Measurements from ENCODE around the gene DHRS4.
"Not testable (repeated sequence)": the region's sequence is repeated elsewhere in the genome, so short reads cannot be mapped to it uniquely, and the experiment has no call there.

DHRS4 gene

GRCh38 chr14:23939607-23940326 lies 13.8 kb upstream of the DHRS4 start:
- DNase-seq (ENCODE audit: insufficient read length, low spot score) (no peak), FAIRE-seq (no peak)

GRCh38 chr14:23941230-23941629 lies 12.3 kb upstream of the DHRS4 start:
- DNase-seq (ENCODE audit: insufficient read length, low spot score) (no peak), FAIRE-seq (no peak)

GRCh38 chr14:23941669-23942068 lies 11.9 kb upstream of the DHRS4 start:
- FAIRE-seq (no peak), DNase-seq (ENCODE audit: insufficient read length, low spot score) (no peak)

GRCh38 chr14:23942587-23942986 lies 11.0 kb upstream of the DHRS4 start:
- DNase-seq (ENCODE audit: insufficient read length, low spot score) (no peak), FAIRE-seq (no peak)

- FAIRE-seq; DNase-seq (ENCODE audit: insufficient read length, low spot score): not testable (repeated sequence)
Observed at GRCh38 chr14:23949069-23949468, 4.5 kb upstream of the DHRS4 start.

GRCh38 chr14:23950411-23951135 lies 3.0 kb upstream of the DHRS4 start:
- FAIRE-seq (no peak), DNase-seq (ENCODE audit: insufficient read length, low spot score) (no peak)

GRCh38 chr14:23951136-23951466 lies 2.5 kb upstream of the DHRS4 start:
- DNase-seq (ENCODE audit: insufficient read length, low spot score); FAIRE-seq: not testable (repeated sequence)

GRCh38 chr14:23951590-23952201 lies 1.9 kb upstream of the DHRS4 start:
- FAIRE-seq (no peak), DNase-seq (ENCODE audit: insufficient read length, low spot score) (no peak)

GRCh38 chr14:23953116-23953463 lies 480 bp upstream of the DHRS4 start:
- not testable (repeated sequence) for DNase-seq (ENCODE audit: insufficient read length, low spot score); FAIRE-seq

- not testable (repeated sequence) for DNase-seq (ENCODE audit: insufficient read length, low spot score); FAIRE-seq
Observed at GRCh38 chr14:23954279-23954614, 677 bp downstream of the DHRS4 start.

- FAIRE-seq: not testable (repeated sequence)
Observed at GRCh38 chr14:23954965-23955364, 1.4 kb downstream of the DHRS4 start.

GRCh38 chr14:23955811-23956210 lies 2.2 kb downstream of the DHRS4 start:
- not testable (repeated sequence) for FAIRE-seq

More at GRCh38 chr14:23954965-23955364, 1.4 kb downstream of the DHRS4 start:
- not testable (repeated sequence) for DNase-seq (ENCODE audit: insufficient read length, low spot score)

GRCh38 chr14:23957913-23958569 lies 4.5 kb downstream of the DHRS4 start:
- FAIRE-seq; DNase-seq (ENCODE audit: insufficient read length, low spot score): not testable (repeated sequence)

More at GRCh38 chr14:23955811-23956210, 2.2 kb downstream of the DHRS4 start:
- DNase-seq (ENCODE audit: insufficient read length, low spot score): not testable (repeated sequence)

GRCh38 chr14:23960899-23961298 lies 7.3 kb downstream of the DHRS4 start:
- not testable (repeated sequence) for FAIRE-seq; DNase-seq (ENCODE audit: insufficient read length, low spot score)

GRCh38 chr14:23961704-23962103 lies 8.1 kb downstream of the DHRS4 start:
- not testable (repeated sequence) for DNase-seq (ENCODE audit: insufficient read length, low spot score); FAIRE-seq

- DNase-seq (ENCODE audit: insufficient read length, low spot score); FAIRE-seq: not testable (repeated sequence)
Observed at GRCh38 chr14:23969130-23969480, 15.5 kb downstream of the DHRS4 start.

- peak; percentile 37 for FAIRE-seq
- not testable (repeated sequence) for DNase-seq (ENCODE audit: insufficient read length, low spot score)
Observed at GRCh38 chr14:23969481-23970282, 16.1 kb downstream of the DHRS4 start.

- not testable (repeated sequence) for FAIRE-seq; DNase-seq (ENCODE audit: insufficient read length, low spot score)
Observed at GRCh38 chr14:23970283-23970659, 16.7 kb downstream of the DHRS4 start.

GRCh38 chr14:23973178-23973577 lies 19.6 kb downstream of the DHRS4 start:
- not testable (repeated sequence) for FAIRE-seq; DNase-seq (ENCODE audit: insufficient read length, low spot score)

GRCh38 chr14:23974041-23974440 lies 20.5 kb downstream of the DHRS4 start:
- not testable (repeated sequence) for DNase-seq (ENCODE audit: insufficient read length, low spot score); FAIRE-seq

Data from GM19239 (cell line).